HepG2 (cell line): ENCODE measurements around the gene PRR12. TPM values are rescaled to one million over a fixed set of nuclear protein-coding genes. Genes with fewer than 3 reads are reported as not detected.

Experiments used
- HNRNPL ChIP-seq: fragments of 200-400 bp; formaldehyde crosslinking; IDR thresholded peaks from 2 replicates; pipeline ENCODE4 v1.6.1; 2017; ENCODE audit warnings: mild to moderate bottlenecking, low read depth, low read length
- KAT7 ChIP-seq: IDR thresholded peaks from 2 replicates; pipeline ENCODE4 v1.6.1; 2018; ENCODE audit warnings: borderline replicate concordance, missing compliant biosample characterization
- KAT8 ChIP-seq: IDR thresholded peaks from 2 replicates; pipeline ENCODE4 v1.6.1; 2016; ENCODE audit warnings: missing genetic modification reagents, missing compliant biosample characterization
- KMT2B ChIP-seq: IDR thresholded peaks from 2 replicates; pipeline ENCODE4 v1.6.1; 2016; ENCODE audit warnings: missing genetic modification reagents, missing compliant biosample characterization
- MXI1 ChIP-seq: IDR thresholded peaks from 3 replicates; pipeline ENCODE4 v1.6.1; 2012; ENCODE audit warnings: low read depth, low read length, inconsistent platforms, borderline replicate concordance
- YEATS4 ChIP-seq: sonication (generic); formaldehyde crosslinking; IDR thresholded peaks from 2 replicates; pipeline ENCODE4 v1.4.0; 2020; ENCODE audit warnings: missing genetic modification reagents, borderline replicate concordance
- ZBTB34 ChIP-seq: sonication (generic); formaldehyde crosslinking; IDR thresholded peaks from 2 replicates; pipeline ENCODE4 v1.8.0; 2022; ENCODE audit warnings: mild to moderate bottlenecking, missing genetic modification reagents
- ZEB1 ChIP-seq: IDR thresholded peaks from 2 replicates; pipeline ENCODE4 v1.6.1; 2012; ENCODE audit warnings: mild to moderate bottlenecking, low read depth, inconsistent platforms; ENCODE audit not compliant: insufficient replicate concordance
- ZMYM4 ChIP-seq: sonication (generic); formaldehyde crosslinking; IDR thresholded peaks from 2 replicates; pipeline ENCODE4 v1.8.1; 2023; ENCODE audit warnings: mild to moderate bottlenecking, missing genetic modification reagents
- ZNF235 ChIP-seq: sonication (generic); formaldehyde crosslinking; IDR thresholded peaks from 2 replicates; pipeline ENCODE4 v1.8.1; 2023; ENCODE audit warnings: mild to moderate bottlenecking, missing genetic modification reagents, borderline replicate concordance
- ZNF333 ChIP-seq: sonication (generic); formaldehyde crosslinking; IDR thresholded peaks from 2 replicates; pipeline ENCODE4 v1.4.0; 2020; ENCODE audit warnings: mild to moderate bottlenecking, missing genetic modification reagents, borderline replicate concordance
- ZNF503 ChIP-seq: sonication (generic); formaldehyde crosslinking; IDR thresholded peaks from 2 replicates; pipeline ENCODE4 v1.4.0; 2020; ENCODE audit warnings: missing genetic modification reagents
- ZNF646 ChIP-seq: sonication (generic); formaldehyde crosslinking; IDR thresholded peaks from 2 replicates; pipeline ENCODE4 v1.9.0; 2021; ENCODE audit warnings: mild to moderate bottlenecking, missing genetic modification reagents
- ZNF703 ChIP-seq: sonication (generic); formaldehyde crosslinking; IDR thresholded peaks from 2 replicates; pipeline ENCODE4 v1.5.1; 2020; ENCODE audit warnings: missing genetic modification reagents, mild to moderate bottlenecking, moderate library complexity, borderline replicate concordance
- ZNF766 ChIP-seq: sonication (generic); formaldehyde crosslinking; IDR thresholded peaks from 2 replicates; pipeline ENCODE4 v1.5.0; 2020; ENCODE audit warnings: missing genetic modification reagents, borderline replicate concordance
- polyA plus RNA-seq, 8 experiments: library from polyadenylated mRNA; depleted of rRNA in 3 of 8; stranded (reverse) in 7 of 8; unstranded in 1 of 8; fragments of >200 nt; fragmentation: Illumina TruSeq in 4 of 8; extraction: Trizol in 4 of 8; gene quantifications; 2 replicates each; pipeline versions ENCODE4 v1.2.1 to v1.2.3, GENCODE V29; 2011 to 2016; ENCODE audit warnings: low read depth in 4 of 8, missing spikeins in 1 of 8, mixed read lengths in 1 of 8; ENCODE audit not compliant: insufficient read depth in 1 of 8
- total RNA-seq, 5 experiments: library from RNA; depleted of rRNA; stranded (reverse); fragments of >200 nt; fragmentation: Illumina TruSeq; extraction: Trizol; gene quantifications; 2 replicates each; pipeline ENCODE4 v1.2.3, GENCODE V29; 2016; ENCODE audit warnings: low read depth in 1 of 5

PRR12 gene
- total and polyA plus RNA-seq, 2 of the 13 experiments (the other 11 are each of a cell fraction or from before 2014, with no cell fraction given), result 0.62 to 1.5 TPM

- TF ChIP-seq ZBTB34 (CRISPR knock-in tag) (0 out of 2 replicates have a peak, but pooled peaks have one; percentile 67), ZNF235 (CRISPR knock-in tag) (0 out of 2 replicates have a peak, but pooled peaks have one; percentile 67), ZEB1 (peak; percentile 22), KMT2B (0 out of 2 replicates have a peak, but pooled peaks have one; percentile 28), ZNF646 (CRISPR knock-in tag) (peak; percentile 50; the same call in 1 of the 2 replicates), KAT7 (peak; percentile 80; the same call in 1 of the 2 replicates), YEATS4 (CRISPR knock-in tag) (peak; percentile 68), ZNF703 (CRISPR knock-in tag) (peak; percentile 71; the same call in 1 of the 2 replicates), MXI1 (no peak; the same call in 2 of the 3 replicates), ZMYM4 (0 out of 2 replicates have a peak, but pooled peaks have one; percentile 37), ZNF503 (CRISPR knock-in tag) (0 out of 2 replicates have a peak, but pooled peaks have one; percentile 42), KAT8 (CRISPR knock-in tag) (0 out of 2 replicates have a peak, but pooled peaks have one; percentile 47), ZNF766 (peak; percentile 24; the same call in 1 of the 2 replicates), ZNF333 (CRISPR knock-in tag) (0 out of 2 replicates have a peak, but pooled peaks have one; percentile 46), HNRNPL (peak; percentile 83; the same call in 1 of the 2 replicates)
Measured at GRCh38 chr19:49590071-49590970, 661 bp upstream of the PRR12 start (continued).
